AG20443 (cell line): ENCODE results near the gene LIMS1.

Experiments
- DNase-seq: peaks from one replicate; pipeline ENCODE4 v3.0.0; 2012; ENCODE audit warnings: low spot score, mixed read lengths

Gene LIMS1

GRCh38 chr2:108615480-108616090 is 81.3 kb downstream of the LIMS1 start:
- DNase-seq = no peak

- no peak for DNase-seq
Observed at GRCh38 chr2:108616318-108616717, 82.0 kb downstream of the LIMS1 start.

- DNase-seq = no peak
Observed at GRCh38 chr2:108616751-108617161, 82.5 kb downstream of the LIMS1 start.

GRCh38 chr2:108617617-108618016 is 83.3 kb downstream of the LIMS1 start:
- DNase-seq = no peak

GRCh38 chr2:108619925-108620620 is 85.8 kb downstream of the LIMS1 start:
- no peak for DNase-seq

GRCh38 chr2:108620656-108621055 is 86.4 kb downstream of the LIMS1 start:
- no peak for DNase-seq

- DNase-seq = no peak
Observed at GRCh38 chr2:108621087-108621559, 86.9 kb downstream of the LIMS1 start.

- DNase-seq = no peak
Observed at GRCh38 chr2:108621687-108622681, 87.7 kb downstream of the LIMS1 start.

- no peak for DNase-seq
Observed at GRCh38 chr2:108623616-108624015, 89.3 kb downstream of the LIMS1 start.

- no peak for DNase-seq
Observed at GRCh38 chr2:108625186-108625827, 91.0 kb downstream of the LIMS1 start.

GRCh38 chr2:108625828-108626195 is 91.5 kb downstream of the LIMS1 start:
- DNase-seq = no peak

- DNase-seq = no peak
Observed at GRCh38 chr2:108626995-108627394, 92.7 kb downstream of the LIMS1 start.

- DNase-seq = no peak
Observed at GRCh38 chr2:108627911-108628567, 93.8 kb downstream of the LIMS1 start.

- DNase-seq = no peak
Observed at GRCh38 chr2:108628936-108629335, 94.7 kb downstream of the LIMS1 start.

- no peak for DNase-seq
Observed at GRCh38 chr2:108629417-108629816, 95.1 kb downstream of the LIMS1 start.

- no peak for DNase-seq
Observed at GRCh38 chr2:108630567-108631405, 96.5 kb downstream of the LIMS1 start.

GRCh38 chr2:108632332-108633160 is 98.3 kb downstream of the LIMS1 start:
- DNase-seq = no peak

GRCh38 chr2:108633409-108633808 is 99.1 kb downstream of the LIMS1 start:
- no peak for DNase-seq

- DNase-seq = no peak
Observed at GRCh38 chr2:108634011-108634410, 99.7 kb downstream of the LIMS1 start.
